ENCODE data around the gene EPHA4. TPM values are rescaled to one million over a fixed set of nuclear protein-coding genes. Genes with fewer than 3 reads are reported as not detected.

The EPHA4 gene
- total RNA-seq, 1 donor from 2014 or later = 51.2 TPM

DNA sequence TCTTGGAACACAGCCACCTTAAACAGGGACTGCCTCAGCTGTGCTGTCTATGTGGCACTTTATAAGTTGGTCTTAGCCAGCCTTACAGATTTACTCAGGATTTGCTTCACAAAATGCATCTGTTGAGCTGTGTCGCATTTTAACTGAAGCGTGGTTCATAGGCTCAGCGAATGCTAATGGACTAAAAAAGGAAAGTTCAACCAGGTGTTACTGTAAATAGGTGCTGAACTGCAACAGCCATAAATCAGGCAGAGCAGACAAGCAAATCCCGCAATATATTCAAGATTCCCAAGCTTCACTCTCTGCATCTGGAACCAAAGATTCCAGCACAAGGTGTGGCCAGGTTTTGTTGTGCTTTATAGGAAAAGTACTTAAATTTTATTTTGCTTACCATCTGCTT, 130.0 kb downstream of the EPHA4 start:
- no peak overlapping the region for H3K27ac ChIP-seq
- H3K36me3 ChIP-seq = peaks cover 21 to 23% of the 10 kb centered on the region in 2 donors
- peaks cover 0 to 9% of the 10 kb centered on the region in 2 donors for H3K4me1 ChIP-seq
- H3K27me3 ChIP-seq = no peaks in the 10 kb centered on the region
- TF ChIP-seq, protein P1, sequence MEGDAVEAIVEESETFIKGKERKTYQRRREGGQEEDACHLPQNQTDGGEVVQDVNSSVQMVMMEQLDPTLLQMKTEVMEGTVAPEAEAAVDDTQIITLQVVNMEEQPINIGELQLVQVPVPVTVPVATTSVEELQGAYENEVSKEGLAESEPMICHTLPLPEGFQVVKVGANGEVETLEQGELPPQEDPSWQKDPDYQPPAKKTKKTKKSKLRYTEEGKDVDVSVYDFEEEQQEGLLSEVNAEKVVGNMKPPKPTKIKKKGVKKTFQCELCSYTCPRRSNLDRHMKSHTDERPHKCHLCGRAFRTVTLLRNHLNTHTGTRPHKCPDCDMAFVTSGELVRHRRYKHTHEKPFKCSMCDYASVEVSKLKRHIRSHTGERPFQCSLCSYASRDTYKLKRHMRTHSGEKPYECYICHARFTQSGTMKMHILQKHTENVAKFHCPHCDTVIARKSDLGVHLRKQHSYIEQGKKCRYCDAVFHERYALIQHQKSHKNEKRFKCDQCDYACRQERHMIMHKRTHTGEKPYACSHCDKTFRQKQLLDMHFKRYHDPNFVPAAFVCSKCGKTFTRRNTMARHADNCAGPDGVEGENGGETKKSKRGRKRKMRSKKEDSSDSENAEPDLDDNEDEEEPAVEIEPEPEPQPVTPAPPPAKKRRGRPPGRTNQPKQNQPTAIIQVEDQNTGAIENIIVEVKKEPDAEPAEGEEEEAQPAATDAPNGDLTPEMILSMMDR (IDR thresholded peaks at IDR 0.05) = no peak
- H3K4me3 ChIP-seq = no peak overlapping the region
- DNase-seq (ENCODE audit: low spot score in 2 of 2) = no peak
- no peaks in the 10 kb centered on the region for H3K9me3 ChIP-seq
- intact Hi-C loops (cut with DNase I) = no loop called here

DNA sequence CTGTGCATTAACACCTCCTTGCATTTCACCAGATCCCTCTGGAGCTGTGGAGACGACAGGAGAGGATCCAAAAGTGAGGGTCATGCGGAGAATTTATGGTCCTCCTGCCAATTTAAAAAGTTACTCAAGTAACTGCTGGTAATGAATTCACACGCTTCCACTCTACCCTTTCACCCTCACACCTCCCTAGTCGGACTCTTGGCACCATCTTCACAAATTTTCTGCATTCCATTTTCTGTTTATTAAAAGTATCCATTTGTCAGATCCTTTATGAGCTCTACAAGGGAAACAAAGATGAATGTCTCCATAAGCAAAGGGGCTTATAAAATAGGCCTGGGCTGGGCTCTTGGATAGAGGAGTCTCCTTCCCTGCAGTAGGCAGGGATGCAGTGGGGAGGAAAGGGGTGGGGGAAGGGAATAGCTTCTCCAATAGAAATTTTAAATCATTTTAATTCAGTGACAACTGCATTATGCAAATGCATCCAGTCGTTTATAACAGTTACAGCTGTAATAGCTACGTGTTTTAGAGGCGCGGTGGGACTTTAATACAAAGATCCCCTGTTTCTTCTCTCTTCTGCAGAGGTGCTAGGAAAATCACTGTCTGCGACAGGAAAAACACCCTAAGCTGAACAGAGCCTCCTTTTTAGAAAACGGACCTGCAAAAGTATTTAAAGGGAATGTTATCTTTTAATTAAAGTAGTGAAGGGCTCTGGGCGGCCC, 132.2 kb downstream of the EPHA4 start:
- TF ChIP-seq, protein P1 (IDR thresholded peaks at IDR 0.05) = no peak
- Histone ChIP-seq H3K4me1 (peaks cover 0 to 9% of the 10 kb centered on the region in 2 donors), H3K4me3 (no peak overlapping the region), H3K27ac (no peak overlapping the region), H3K9me3 (no peaks in the 10 kb centered on the region), H3K27me3 (no peaks in the 10 kb centered on the region), H3K36me3 (peaks cover 26 to 33% of the 10 kb centered on the region in 2 donors)
- DNase-seq (ENCODE audit: low spot score in 2 of 2) = no peak
- intact Hi-C loops (cut with DNase I) = no loop called here

DNA sequence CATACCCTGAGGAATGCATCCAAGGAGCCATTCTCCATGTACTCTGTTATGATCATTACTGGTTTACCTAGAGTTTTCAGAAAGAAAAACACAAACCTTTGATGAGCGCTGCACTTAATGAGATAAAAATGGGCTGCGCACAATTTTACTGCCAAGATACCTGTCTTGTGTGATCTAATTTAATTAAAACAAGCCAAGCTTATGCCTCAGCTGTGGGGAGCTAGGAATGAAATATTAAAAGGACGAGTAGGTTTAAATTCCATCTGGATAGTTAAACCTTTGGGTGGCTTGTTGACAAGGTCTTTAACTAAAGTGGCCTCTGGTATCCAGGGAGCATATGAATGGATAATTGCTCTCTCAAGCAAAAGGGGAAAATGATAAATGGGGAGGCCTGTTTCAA, 135.0 kb downstream of the EPHA4 start:
- peaks cover 19 to 30% of the 10 kb centered on the region in 2 donors for H3K36me3 ChIP-seq
- no peaks in the 10 kb centered on the region for H3K4me1 ChIP-seq
- no peak overlapping the region for H3K27ac ChIP-seq
- no peaks in the 10 kb centered on the region for H3K27me3 ChIP-seq
- H3K9me3 ChIP-seq = no peaks in the 10 kb centered on the region
- no peak overlapping the region for H3K4me3 ChIP-seq
- intact Hi-C loops (cut with DNase I) = no loop called here
- TF ChIP-seq, protein P1 (IDR thresholded peaks at IDR 0.05) = no peak
- DNase-seq (ENCODE audit: low spot score in 2 of 2) = no peak

DNA sequence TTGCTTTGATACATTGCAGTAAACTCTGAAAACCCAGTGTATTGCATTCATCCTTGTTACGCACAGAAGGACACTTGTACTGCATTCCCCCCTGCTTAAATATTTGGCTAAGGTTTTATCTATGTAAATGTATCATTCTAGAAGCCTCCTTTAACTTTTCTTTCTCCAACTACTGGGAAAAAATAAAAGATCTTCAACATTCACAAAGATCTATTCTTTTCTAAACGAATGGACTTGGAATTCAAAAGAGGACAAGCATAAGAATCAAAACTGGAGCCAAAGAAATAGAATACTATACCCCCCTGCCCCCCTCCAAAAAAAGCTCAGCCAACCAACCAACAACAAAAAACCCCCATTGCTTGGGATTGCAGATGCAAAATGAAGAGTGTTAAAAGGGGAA, 136.9 kb downstream of the EPHA4 start:
- no peak overlapping the region for H3K4me3 ChIP-seq
- no peak for DNase-seq (ENCODE audit: low spot score in 2 of 2)
- TF ChIP-seq, protein P1 (IDR thresholded peaks at IDR 0.05) = no peak
- H3K9me3 ChIP-seq = no peaks in the 10 kb centered on the region
- H3K4me1 ChIP-seq = no peaks in the 10 kb centered on the region
- intact Hi-C loops (cut with DNase I) = no loop called here
- H3K27me3 ChIP-seq = no peaks in the 10 kb centered on the region
- H3K27ac ChIP-seq = no peak overlapping the region
- H3K36me3 ChIP-seq = peaks cover 13 to 19% of the 10 kb centered on the region in 2 donors

DNA sequence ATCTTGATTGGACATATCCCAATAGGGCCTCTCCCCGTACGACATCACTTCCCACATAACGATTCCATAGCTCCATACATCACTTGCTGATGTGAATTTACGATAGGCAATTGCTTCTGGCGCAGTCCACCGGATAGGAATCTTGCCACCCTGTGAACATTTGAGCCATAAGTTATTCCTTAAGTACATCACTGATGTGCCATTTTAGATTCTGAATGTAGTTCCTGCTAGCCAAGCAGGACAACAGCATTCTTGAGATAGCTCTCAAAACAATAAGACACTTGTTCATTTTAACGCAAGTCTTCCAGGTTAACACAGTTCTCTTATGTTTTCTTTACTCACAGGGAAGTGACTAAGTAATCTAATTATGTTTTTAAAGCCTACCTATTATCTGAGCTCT, 138.0 kb downstream of the EPHA4 start:
- Histone ChIP-seq H3K27me3 (no peaks in the 10 kb centered on the region), H3K36me3 (peaks cover 6 to 19% of the 10 kb centered on the region in 2 donors), H3K4me1 (no peaks in the 10 kb centered on the region), H3K4me3 (no peak overlapping the region), H3K27ac (no peak overlapping the region), H3K9me3 (no peaks in the 10 kb centered on the region)
- intact Hi-C loops (cut with DNase I) = no loop called here
- no peak for DNase-seq (ENCODE audit: low spot score in 2 of 2)
- TF ChIP-seq, protein P1 (IDR thresholded peaks at IDR 0.05) = no peak

All from ascending aorta (tissue), 2 donors.